ENCODE results near the gene DSCAM. TPM values are rescaled to one million over a fixed set of nuclear protein-coding genes. Genes with fewer than 3 reads are reported as not detected.
A peak's percentile ranks its signal among the peaks of the same experiment; 100 is the strongest.

DSCAM gene
- total and polyA plus RNA-seq, 2 experiments from 2014 or later = not detected

DNA sequence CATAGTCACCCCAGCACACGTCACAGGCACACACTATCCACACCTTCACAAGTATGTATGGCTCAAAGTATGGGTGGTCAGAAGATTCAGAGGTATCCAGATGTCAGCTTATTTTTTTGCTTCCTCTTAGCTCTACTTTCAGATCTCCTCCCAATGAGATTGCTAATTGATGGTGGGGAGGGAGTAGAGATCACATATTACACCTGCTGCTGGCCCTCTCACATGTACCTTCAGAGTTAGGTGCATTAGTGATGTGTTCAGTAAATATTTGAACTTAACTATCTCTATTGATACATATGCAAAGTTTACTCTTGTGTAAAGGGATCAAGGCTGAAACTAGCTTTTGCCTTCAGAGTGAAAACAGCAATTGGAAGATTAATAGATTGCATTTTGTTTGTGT, 717.1 kb downstream of the DSCAM start:
- no peak overlapping the region for H3K9ac ChIP-seq
- no peaks in the 10 kb centered on the region for H3F3A ChIP-seq (ENCODE audit: insufficient read depth)
- TF ChIP-seq EZH2 (IDR thresholded peaks at IDR 0.05; ENCODE audit: insufficient read depth, poor library complexity, severe bottlenecking) (no peak), EZH2phosphoT487 (IDR thresholded peaks at IDR 0.05; ENCODE audit: insufficient read depth, low read depth) (no peak)
- H3K79me2 ChIP-seq (ENCODE audit: insufficient read depth) = no peaks in the 10 kb centered on the region
- no peaks in the 10 kb centered on the region for H3K36me3 ChIP-seq (ENCODE audit: low read depth)
- 0 to 18% methylated on average over 1 of the region's 1 CpG for WGBS, 2 experiments (ENCODE audit: low coverage in 1 of 2, low lambda C conversion rate in 2 of 2, missing lambda C conversion rate in 2 of 2)
- DNase-seq = no peak
- no peak overlapping the region for H3K4me3 ChIP-seq
- in situ Hi-C loops (cut with MboI) = loop anchor here (25.0 kb wide), 1 partner anchor 932 kb away; no protein-coding TSS in a partner anchor
- no peak overlapping the region for H3K27ac ChIP-seq
- no peaks in the 10 kb centered on the region for H3K9me2 ChIP-seq (ENCODE audit: insufficient read depth)
- H3K4me1 ChIP-seq (ENCODE audit: insufficient read depth) = no peaks in the 10 kb centered on the region
- H3K27me3 ChIP-seq (replicated peaks; ENCODE audit: insufficient read depth) = no peaks in the 10 kb centered on the region
- H4K20me1 ChIP-seq (ENCODE audit: insufficient read depth) = no peaks in the 10 kb centered on the region
- no peak overlapping the region for H3K4me2 ChIP-seq (ENCODE audit: unreplicated experiment)
- no peak overlapping the region for H2AFZ ChIP-seq
- no peaks in the 10 kb centered on the region for H3K9me3 ChIP-seq (ENCODE audit: low read depth)

DNA sequence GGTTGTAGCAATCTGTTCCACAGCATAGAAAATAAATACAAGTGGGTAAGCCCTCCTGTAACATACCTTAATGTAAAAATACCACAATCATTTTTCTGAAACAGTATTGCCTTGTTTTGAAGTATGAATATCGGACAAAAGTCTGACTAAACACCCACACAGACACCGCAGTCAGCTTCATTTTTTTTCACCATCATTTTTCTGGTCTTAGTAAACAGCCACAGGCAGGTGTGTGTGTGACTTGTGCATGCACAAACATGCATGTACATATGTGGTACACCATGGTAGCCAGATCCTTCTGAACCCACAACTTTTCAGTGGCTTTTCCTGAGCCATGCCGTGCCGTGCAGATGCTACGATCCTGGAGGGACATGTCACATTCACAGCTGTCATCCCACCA, 718.1 kb downstream of the DSCAM start:
- H3K4me3 ChIP-seq = no peak overlapping the region
- H3K27ac ChIP-seq = no peak overlapping the region
- H3K4me2 ChIP-seq (ENCODE audit: unreplicated experiment) = no peak overlapping the region
- no peaks in the 10 kb centered on the region for H3K9me3 ChIP-seq (ENCODE audit: low read depth)
- H3K27me3 ChIP-seq (replicated peaks; ENCODE audit: insufficient read depth) = no peaks in the 10 kb centered on the region
- no peak overlapping the region for H2AFZ ChIP-seq
- no peaks in the 10 kb centered on the region for H4K20me1 ChIP-seq (ENCODE audit: insufficient read depth)
- H3K4me1 ChIP-seq (ENCODE audit: insufficient read depth) = no peaks in the 10 kb centered on the region
- in situ Hi-C loops (cut with MboI) = loop anchor here (25.0 kb wide), 1 partner anchor 933 kb away; no protein-coding TSS in a partner anchor
- TF ChIP-seq EZH2phosphoT487 (IDR thresholded peaks at IDR 0.05; ENCODE audit: insufficient read depth, low read depth) (no peak), EZH2 (IDR thresholded peaks at IDR 0.05; ENCODE audit: insufficient read depth, poor library complexity, severe bottlenecking) (no peak)
- no peaks in the 10 kb centered on the region for H3F3A ChIP-seq (ENCODE audit: insufficient read depth)
- no peak for DNase-seq
- H3K9ac ChIP-seq = no peak overlapping the region
- no peaks in the 10 kb centered on the region for H3K36me3 ChIP-seq (ENCODE audit: low read depth)
- no peaks in the 10 kb centered on the region for H3K79me2 ChIP-seq (ENCODE audit: insufficient read depth)
- 25 to 27% methylated on average over 5 of the region's 5 CpGs for WGBS, 2 experiments (ENCODE audit: low coverage in 1 of 2, low lambda C conversion rate in 2 of 2, missing lambda C conversion rate in 2 of 2)
- no peaks in the 10 kb centered on the region for H3K9me2 ChIP-seq (ENCODE audit: insufficient read depth)

DNA sequence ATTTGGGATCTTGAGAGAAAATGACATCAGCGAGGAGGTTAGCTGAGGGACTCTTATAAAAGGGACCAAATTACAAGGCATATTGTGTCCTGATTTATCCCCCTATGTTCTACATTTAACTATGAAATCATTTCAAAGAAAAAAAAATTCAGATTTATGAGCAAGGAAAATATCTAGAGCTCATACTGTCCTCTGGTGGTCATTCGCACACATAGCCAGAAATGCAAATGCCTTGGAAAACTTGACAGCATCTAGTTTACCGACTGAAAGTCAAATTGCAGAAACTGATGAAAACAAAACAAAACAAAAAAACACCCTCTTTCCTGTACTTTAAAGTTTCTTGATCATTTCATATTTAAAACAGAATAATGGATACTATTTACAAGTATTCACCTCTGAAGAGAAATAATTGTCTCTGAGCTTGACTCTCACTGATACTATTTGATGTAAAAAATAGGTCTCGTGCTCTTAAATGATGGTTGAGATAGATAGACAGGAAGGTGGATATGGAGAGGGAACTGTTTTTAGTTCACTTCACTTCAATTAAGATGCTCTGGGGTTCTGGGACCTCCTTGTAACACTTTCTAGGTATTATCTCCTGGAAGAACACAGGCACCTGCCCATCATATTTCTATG, 725.9 kb downstream of the DSCAM start:
- in situ Hi-C loops (cut with MboI) = loop anchor here (25.0 kb wide), 2 partner anchors 109 to 609 kb away; no protein-coding TSS in a partner anchor
- H3K27me3 ChIP-seq (replicated peaks; ENCODE audit: insufficient read depth) = no peaks in the 10 kb centered on the region
- H3K9me3 ChIP-seq (ENCODE audit: low read depth) = no peaks in the 10 kb centered on the region
- no peak overlapping the region for H3K9ac ChIP-seq
- no peaks in the 10 kb centered on the region for H3K36me3 ChIP-seq (ENCODE audit: low read depth)
- H3K4me3 ChIP-seq = no peak overlapping the region
- 9 to 11% methylated on average over 4 of the region's 4 CpGs for WGBS, 2 experiments (ENCODE audit: low coverage in 1 of 2, low lambda C conversion rate in 2 of 2, missing lambda C conversion rate in 2 of 2)
- H3F3A ChIP-seq (ENCODE audit: insufficient read depth) = no peaks in the 10 kb centered on the region
- H4K20me1 ChIP-seq (ENCODE audit: insufficient read depth) = no peaks in the 10 kb centered on the region
- no peak overlapping the region for H3K27ac ChIP-seq
- no peaks in the 10 kb centered on the region for H3K4me1 ChIP-seq (ENCODE audit: insufficient read depth)
- H3K9me2 ChIP-seq (ENCODE audit: insufficient read depth) = no peaks in the 10 kb centered on the region
- peak; percentile 35 for DNase-seq
- H2AFZ ChIP-seq = no peak overlapping the region
- no peak overlapping the region for H3K4me2 ChIP-seq (ENCODE audit: unreplicated experiment)
- TF ChIP-seq EZH2 (IDR thresholded peaks at IDR 0.05; ENCODE audit: insufficient read depth, poor library complexity, severe bottlenecking) = no peak
- TF ChIP-seq EZH2phosphoT487 (IDR thresholded peaks at IDR 0.05; ENCODE audit: insufficient read depth, low read depth) = no peak
- no peaks in the 10 kb centered on the region for H3K79me2 ChIP-seq (ENCODE audit: insufficient read depth)

DNA sequence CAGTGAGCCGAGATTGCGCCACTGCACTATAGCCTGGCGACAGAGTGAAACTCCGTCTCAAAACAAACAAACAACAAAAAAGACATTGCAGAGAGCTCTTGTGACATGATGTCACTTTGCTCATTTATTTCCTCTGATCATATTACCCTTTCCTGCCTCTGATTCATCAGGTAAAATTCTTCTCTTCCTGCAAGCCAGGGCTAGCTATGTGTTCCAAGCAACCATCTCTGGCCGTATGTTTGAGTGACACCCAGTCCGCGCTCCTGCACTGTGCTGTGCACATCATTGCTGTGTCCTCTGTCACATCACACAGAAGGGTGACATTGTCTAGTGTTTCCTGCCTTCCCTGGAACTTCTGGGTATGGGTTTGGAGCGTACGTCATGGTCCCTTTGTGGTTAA, 728.4 kb downstream of the DSCAM start:
- WGBS, 2 experiments (ENCODE audit: low coverage in 1 of 2, low lambda C conversion rate in 2 of 2, missing lambda C conversion rate in 2 of 2) = 75 to 78% methylated on average over 9 of the region's 9 CpGs
- no peak overlapping the region for H3K4me3 ChIP-seq
- no peak for TF ChIP-seq EZH2 (IDR thresholded peaks at IDR 0.05; ENCODE audit: insufficient read depth, poor library complexity, severe bottlenecking)
- TF ChIP-seq EZH2phosphoT487 (IDR thresholded peaks at IDR 0.05; ENCODE audit: insufficient read depth, low read depth) = no peak
- no peak for DNase-seq
- H3K9me2 ChIP-seq (ENCODE audit: insufficient read depth) = no peaks in the 10 kb centered on the region
- no peaks in the 10 kb centered on the region for H3K9me3 ChIP-seq (ENCODE audit: low read depth)
- no peak overlapping the region for H3K27ac ChIP-seq
- H4K20me1 ChIP-seq (ENCODE audit: insufficient read depth) = no peaks in the 10 kb centered on the region
- H3K79me2 ChIP-seq (ENCODE audit: insufficient read depth) = no peaks in the 10 kb centered on the region
- in situ Hi-C loops (cut with MboI) = loop anchor here (25.0 kb wide), 2 partner anchors 106 to 606 kb away; no protein-coding TSS in a partner anchor
- no peaks in the 10 kb centered on the region for H3F3A ChIP-seq (ENCODE audit: insufficient read depth)
- no peaks in the 10 kb centered on the region for H3K4me1 ChIP-seq (ENCODE audit: insufficient read depth)
- no peak overlapping the region for H3K4me2 ChIP-seq (ENCODE audit: unreplicated experiment)
- no peaks in the 10 kb centered on the region for H3K36me3 ChIP-seq (ENCODE audit: low read depth)
- no peak overlapping the region for H2AFZ ChIP-seq
- H3K9ac ChIP-seq = no peak overlapping the region
- H3K27me3 ChIP-seq (replicated peaks; ENCODE audit: insufficient read depth) = no peaks in the 10 kb centered on the region
